Left ventricle myocardium inferior (tissue), 1 donor: ENCODE measurements around the gene MYO1A. TPM values are rescaled to one million over a fixed set of nuclear protein-coding genes. Genes with fewer than 3 reads are reported as not detected.

Experiments used
- DNase-seq: peaks from one replicate; pipeline ENCODE4 v3.0.0-alpha.2; 2020
- H3K27ac ChIP-seq: fragments of 200-600 bp; replicated peaks from 2 replicates; pipeline ENCODE4 v1.8.0; 2021
- H3K27me3 ChIP-seq: fragments of 200-600 bp; 2 replicates; pipeline ENCODE4 v1.8.0; 2021; ENCODE audit warnings: low read depth
- H3K36me3 ChIP-seq: fragments of 200-600 bp; 2 replicates; pipeline ENCODE4 v1.8.0; 2021
- H3K4me1 ChIP-seq: fragments of 200-600 bp; 2 replicates; pipeline ENCODE4 v1.8.0; 2021
- H3K4me3 ChIP-seq: fragments of 200-600 bp; 2 replicates; pipeline ENCODE4 v1.8.0; 2021; ENCODE audit warnings: mild to moderate bottlenecking, moderate library complexity
- H3K9me3 ChIP-seq: fragments of 200-600 bp; replicated peaks from 2 replicates; pipeline ENCODE4 v1.8.0; 2021
- intact Hi-C: fragments of 100-400 bp; cut with micrococcal nuclease; formaldehyde crosslinking; loops from one replicate; pipeline ENCODE4 v1.11.0; 2022
- total RNA-seq: library from RNA; stranded (reverse); fragmentation: NEBNext Ultra II Directional; extraction: Animal tissue kit (Norgen Biotek cat#: 25700); gene quantifications from one replicate; pipeline ENCODE4 v1.2.1, GENCODE V29; 2021
- TF ChIP-seq, protein P1 (sequence below): fragments of 200-600 bp; IDR thresholded peaks from 2 replicates; pipeline ENCODE4 v1.8.0; 2021; ENCODE audit warnings: antibody characterized with exemption, mild to moderate bottlenecking, borderline replicate concordance
- donor health status: DM: no; HTN: yes; CAD: no; lungs with severe emphysema.

MYO1A gene
- total RNA-seq, 1 donor from 2014 or later, result not detected

DNA sequence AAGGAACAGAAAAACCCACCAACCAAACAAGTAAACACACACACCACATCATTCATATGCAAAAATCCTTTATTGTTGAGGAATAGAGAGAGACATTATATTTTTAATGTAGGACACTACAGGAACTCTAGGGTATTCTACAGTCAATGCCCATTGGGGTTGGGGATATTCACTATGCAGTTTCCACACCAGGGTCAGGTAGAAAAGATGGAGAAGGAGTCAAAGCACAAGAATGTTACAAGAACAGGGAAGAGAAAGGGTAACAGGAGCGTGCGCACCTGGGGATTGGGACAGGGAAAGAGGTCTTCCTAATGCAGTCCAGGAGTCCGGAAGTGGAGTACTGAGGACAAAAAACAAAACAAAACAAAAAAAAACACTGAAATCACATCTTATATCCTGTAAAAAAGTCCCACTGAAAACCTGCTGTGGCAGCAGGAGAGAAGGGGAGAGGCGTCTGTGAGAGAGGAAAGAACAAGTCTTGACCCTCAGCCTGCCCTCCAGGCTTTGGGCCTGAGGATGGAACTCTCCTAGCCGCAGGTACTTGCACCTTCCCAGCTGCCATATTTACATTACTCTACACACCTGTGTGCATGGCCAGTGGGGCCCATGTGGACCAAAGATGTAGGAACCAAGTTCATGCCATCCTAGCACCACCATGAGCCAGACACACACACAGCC, 39.8 kb downstream of the MYO1A start:
- H3K4me3 ChIP-seq, result no peak overlapping the region
- no peaks in the 10 kb centered on the region for H3K36me3 ChIP-seq
- TF ChIP-seq, protein P1, sequence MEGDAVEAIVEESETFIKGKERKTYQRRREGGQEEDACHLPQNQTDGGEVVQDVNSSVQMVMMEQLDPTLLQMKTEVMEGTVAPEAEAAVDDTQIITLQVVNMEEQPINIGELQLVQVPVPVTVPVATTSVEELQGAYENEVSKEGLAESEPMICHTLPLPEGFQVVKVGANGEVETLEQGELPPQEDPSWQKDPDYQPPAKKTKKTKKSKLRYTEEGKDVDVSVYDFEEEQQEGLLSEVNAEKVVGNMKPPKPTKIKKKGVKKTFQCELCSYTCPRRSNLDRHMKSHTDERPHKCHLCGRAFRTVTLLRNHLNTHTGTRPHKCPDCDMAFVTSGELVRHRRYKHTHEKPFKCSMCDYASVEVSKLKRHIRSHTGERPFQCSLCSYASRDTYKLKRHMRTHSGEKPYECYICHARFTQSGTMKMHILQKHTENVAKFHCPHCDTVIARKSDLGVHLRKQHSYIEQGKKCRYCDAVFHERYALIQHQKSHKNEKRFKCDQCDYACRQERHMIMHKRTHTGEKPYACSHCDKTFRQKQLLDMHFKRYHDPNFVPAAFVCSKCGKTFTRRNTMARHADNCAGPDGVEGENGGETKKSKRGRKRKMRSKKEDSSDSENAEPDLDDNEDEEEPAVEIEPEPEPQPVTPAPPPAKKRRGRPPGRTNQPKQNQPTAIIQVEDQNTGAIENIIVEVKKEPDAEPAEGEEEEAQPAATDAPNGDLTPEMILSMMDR, result no peak
- DNase-seq, result no peak
- H3K27me3 ChIP-seq, result peaks cover 28% of the 10 kb centered on the region
- intact Hi-C loops, result loop anchor here (5.0 kb wide), 1 partner anchor 102 kb away; the partner anchor contains the start of gene STAT6
- peaks cover 23% of the 10 kb centered on the region for H3K4me1 ChIP-seq
- H3K9me3 ChIP-seq, result no peaks in the 10 kb centered on the region
- no peak overlapping the region for H3K27ac ChIP-seq

DNA sequence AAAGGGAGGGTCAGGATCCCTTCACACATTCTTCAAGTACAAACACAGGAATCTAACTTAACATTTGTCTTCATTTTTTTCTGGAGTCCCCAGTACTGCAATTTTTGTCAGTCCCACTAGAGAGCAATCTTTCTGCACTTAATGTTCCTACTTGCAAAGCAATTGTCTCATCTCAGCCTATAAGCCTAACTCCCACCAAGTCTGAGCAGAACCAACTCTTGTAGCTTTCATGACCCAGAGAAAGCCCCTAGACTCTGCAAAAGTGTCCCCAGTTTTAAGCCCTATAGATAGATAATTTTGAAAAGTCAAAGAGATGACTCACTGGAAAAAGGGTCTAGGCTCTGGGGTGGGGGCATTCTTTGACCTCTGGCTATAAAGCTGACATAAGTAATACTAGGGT, 41.8 kb downstream of the MYO1A start:
- Histone ChIP-seq H3K4me3 (no peak overlapping the region), H3K36me3 (peaks cover 14% of the 10 kb centered on the region), H3K4me1 (peaks cover 32% of the 10 kb centered on the region), H3K27me3 (peaks cover 9% of the 10 kb centered on the region), H3K9me3 (no peaks in the 10 kb centered on the region), H3K27ac (no peak overlapping the region)
- intact Hi-C loops, result loop anchor here (5.0 kb wide), 1 partner anchor 104 kb away; the partner anchor contains the start of gene STAT6
- TF ChIP-seq, protein P1, result peak; percentile 61
- DNase-seq, result no peak

DNA sequence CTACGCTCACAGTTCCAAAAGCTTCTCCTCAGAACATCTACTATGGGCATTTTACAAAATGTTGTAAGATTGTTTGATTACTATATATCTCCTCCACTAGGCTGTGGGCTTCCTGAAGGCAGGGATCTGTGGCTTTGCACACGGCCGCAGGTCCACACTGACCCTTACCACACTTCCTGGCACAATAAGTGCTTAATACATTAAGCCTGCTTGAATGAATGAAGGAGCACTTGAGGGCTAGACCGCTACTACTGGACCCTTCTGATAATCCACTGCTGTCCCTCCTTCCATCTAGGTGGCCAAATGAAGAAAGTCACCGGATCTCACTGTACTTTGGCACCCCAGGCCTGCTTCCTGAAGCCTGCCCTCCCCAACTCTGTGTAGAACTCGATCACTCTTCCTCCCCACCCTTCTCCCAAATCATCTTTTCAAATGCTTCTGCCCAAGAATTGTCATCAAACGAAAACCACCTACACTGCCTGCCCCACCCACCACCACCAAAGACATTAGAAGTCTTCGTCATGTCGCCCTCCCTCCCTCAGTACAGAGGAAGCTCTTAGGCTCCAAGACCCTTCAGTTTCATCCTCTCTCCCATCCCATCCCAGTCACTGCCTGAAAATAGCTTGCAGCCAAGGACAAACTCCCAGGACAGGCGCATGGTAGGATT, 43.0 kb downstream of the MYO1A start:
- Histone ChIP-seq H3K36me3 (peaks cover 27% of the 10 kb centered on the region), H3K27ac (peak overlapping the region; percentile 89), H3K9me3 (no peaks in the 10 kb centered on the region), H3K27me3 (no peaks in the 10 kb centered on the region), H3K4me1 (peaks cover 37% of the 10 kb centered on the region), H3K4me3 (peak overlapping the region; percentile 96)
- DNase-seq, result no peak
- TF ChIP-seq, protein P1, result no peak
- intact Hi-C loops, result loop anchor here (5.0 kb wide), 1 partner anchor 105 kb away; the partner anchor contains the start of gene STAT6

DNA sequence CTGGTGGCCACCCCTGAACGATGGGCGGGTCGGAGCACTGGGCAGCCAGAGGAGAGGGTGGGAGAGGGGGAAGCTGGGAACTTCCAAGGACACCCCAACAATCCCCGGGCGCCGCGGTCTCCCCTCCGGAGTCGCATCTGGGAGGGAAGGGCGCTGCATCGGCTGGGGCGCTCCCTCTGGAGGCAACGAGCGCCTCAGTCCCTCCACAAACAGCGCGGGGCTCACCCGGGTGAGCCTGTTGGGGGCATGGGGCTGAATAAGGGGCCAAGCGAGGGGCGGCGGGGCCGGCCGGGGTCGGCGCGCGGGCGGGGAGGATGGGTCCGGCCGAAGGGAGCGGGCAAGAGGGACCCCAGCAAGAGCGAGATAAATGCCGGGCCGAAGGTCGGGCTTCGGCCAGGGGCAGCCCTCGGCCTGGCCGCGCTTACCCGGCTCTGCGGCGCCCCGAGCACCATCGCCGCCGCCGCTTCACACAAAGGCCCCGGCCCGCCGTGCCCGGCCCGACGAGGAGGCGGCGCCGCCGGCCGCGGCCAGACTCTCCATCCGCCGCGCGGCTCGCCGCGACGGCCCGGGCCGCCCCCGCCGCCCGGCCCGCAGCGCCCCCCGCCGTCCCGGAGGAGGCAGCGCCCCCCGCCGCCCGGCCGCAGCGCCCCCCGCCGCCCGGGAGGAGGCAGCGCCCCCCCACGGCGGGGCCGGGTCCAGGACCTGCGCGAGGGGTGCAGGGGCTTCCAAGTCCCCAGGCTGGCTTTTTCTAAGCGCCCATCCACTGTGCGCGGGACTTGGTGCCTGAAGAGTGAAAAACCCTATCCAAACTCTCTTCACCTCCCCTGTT, 43.7 kb downstream of the MYO1A start, which contains the start of gene ZBTB39:
Gene ZBTB39 (minus strand): TSS at position 567 of the 829 bp plus-strand sequence. CDS start 1,629 bp downstream, outside the sequence.
- Histone ChIP-seq H3K4me1 (peaks cover 45% of the 10 kb centered on the region), H3K9me3 (no peaks in the 10 kb centered on the region), H3K27ac (peak within 1 kb of the TSS; percentile 89), H3K27me3 (no peaks in the 10 kb centered on the region), H3K4me3 (peak within 1 kb of the TSS; percentile 96), H3K36me3 (peaks cover 29% of the 10 kb centered on the region)
- DNase-seq, result peak; percentile 64
- intact Hi-C loops, result loop anchor here (5.0 kb wide), 1 partner anchor 106 kb away; the partner anchor contains the start of gene STAT6
- TF ChIP-seq, protein P1, result peak; percentile 68

DNA sequence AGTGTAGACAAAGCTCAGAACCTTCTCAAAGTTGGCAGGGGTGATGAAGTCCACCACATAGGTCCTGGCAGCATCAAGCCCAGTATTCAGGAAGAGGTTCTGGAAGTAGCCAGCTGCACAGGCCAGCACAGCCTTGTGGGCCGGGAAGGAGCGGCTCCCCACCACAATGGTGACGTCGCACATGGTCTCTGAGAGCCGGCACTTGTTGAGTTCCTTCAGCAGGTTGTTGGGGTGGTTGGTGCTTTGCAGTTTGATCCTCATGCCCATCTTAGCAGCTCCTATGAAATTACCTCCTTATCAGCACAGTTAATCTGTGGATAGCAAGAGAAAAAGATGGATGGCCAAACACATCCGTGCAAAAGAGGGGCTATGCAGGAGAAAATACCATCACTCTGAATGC, 45.3 kb downstream of the MYO1A start:
- intact Hi-C loops, result loop anchor here (5.0 kb wide), 1 partner anchor 108 kb away; the partner anchor contains the start of gene STAT6
- TF ChIP-seq, protein P1, result no peak
- H3K4me1 ChIP-seq, result peaks cover 46% of the 10 kb centered on the region
- DNase-seq, result no peak
- H3K36me3 ChIP-seq, result peaks cover 38% of the 10 kb centered on the region
- no peaks in the 10 kb centered on the region for H3K27me3 ChIP-seq
- H3K9me3 ChIP-seq, result no peaks in the 10 kb centered on the region
- H3K4me3 ChIP-seq, result peak overlapping the region; percentile 96
- no peak overlapping the region for H3K27ac ChIP-seq
